CD14-positive monocyte (primary cell): Measurements from ENCODE around the gene NR2C2. TPM values are rescaled to one million over a fixed set of nuclear protein-coding genes. Genes with fewer than 3 reads are reported as not detected.
A peak's percentile ranks its signal among the peaks of the same experiment; 100 is the strongest.

Experiments
- DNase-seq, 3 donors: peaks; one replicate each; pipeline ENCODE4 v3.0.0-alpha.2; 2011 to 2022
- H2AFZ ChIP-seq: 2 replicates; pipeline ENCODE4 v1.6.0; 2012; ENCODE audit warnings: mild to moderate bottlenecking, low read depth, low read length, inconsistent platforms; ENCODE audit not compliant: insufficient read depth, poor library complexity, severe bottlenecking
- H3K27ac ChIP-seq, 2 donors: 1 replicate in 1 of 2; 2 replicates in 1 of 2; pipeline ENCODE4 v1.5.1; 2012 to 2013; ENCODE audit warnings: low read length in 2 of 2, control low read depth in 1 of 2, inconsistent platforms in 1 of 2, low read depth in 1 of 2, mild to moderate bottlenecking in 1 of 2
- H3K27me3 ChIP-seq, 2 donors: one replicate each; pipeline versions ENCODE4 v1.6.0 to v1.6.1; 2011 to 2013; ENCODE audit warnings: low read length in 2 of 2; ENCODE audit not compliant: control insufficient read depth in 2 of 2, insufficient read depth in 2 of 2
- H3K36me3 ChIP-seq, 2 donors: replicated peaks in 1 of 2; 1 replicate in 1 of 2; 2 replicates in 1 of 2; pipeline versions ENCODE4 v1.5.1 to v1.6.1; 2012 to 2013; ENCODE audit warnings: low read length in 2 of 2, control low read depth in 1 of 2, inconsistent platforms in 1 of 2, mild to moderate bottlenecking in 1 of 2; ENCODE audit not compliant: insufficient read depth in 2 of 2, control insufficient read depth in 1 of 2
- H3K4me1 ChIP-seq, 2 donors: 1 replicate in 1 of 2; 2 replicates in 1 of 2; pipeline versions ENCODE4 v1.5.1 to v1.6.1; 2012 to 2013; ENCODE audit warnings: low read length in 2 of 2, control low read depth in 1 of 2, inconsistent platforms in 1 of 2, mild to moderate bottlenecking in 1 of 2, moderate library complexity in 1 of 2; ENCODE audit not compliant: insufficient read depth in 2 of 2, control insufficient read depth in 1 of 2
- H3K4me2 ChIP-seq: replicated peaks from 2 replicates; pipeline ENCODE3; 2012; ENCODE audit warnings: low read length, moderate library complexity, mild to moderate bottlenecking; ENCODE audit not compliant: poor library complexity, severe bottlenecking; ENCODE audit errors: extremely low read depth
- H3K4me3 ChIP-seq, 3 experiments: fragments of 200-600 bp in 1 of 3; sonication (generic) in 1 of 3; replicated peaks in 1 of 3; 1 replicate in 2 of 3; 2 replicates in 1 of 3; pipeline ENCODE4 v1.5.1; 2011 to 2013; ENCODE audit warnings: low read length in 3 of 3, mild to moderate bottlenecking in 3 of 3, control low read depth in 2 of 3, low read depth in 2 of 3, inconsistent platforms in 1 of 3, moderate library complexity in 1 of 3
- H3K79me2 ChIP-seq: 2 replicates; pipeline ENCODE4 v1.6.0; 2012; ENCODE audit warnings: mild to moderate bottlenecking, control low read depth, inconsistent platforms, low read length, moderate library complexity; ENCODE audit not compliant: insufficient read depth
- H3K9ac ChIP-seq: 2 replicates; pipeline ENCODE4 v1.6.0; 2017; ENCODE audit warnings: low read length, mild to moderate bottlenecking; ENCODE audit not compliant: insufficient read depth, poor library complexity, severe bottlenecking
- H3K9me3 ChIP-seq, 2 donors: replicated peaks in 1 of 2; 1 replicate in 1 of 2; 2 replicates in 1 of 2; pipeline versions ENCODE4 v1.5.1 to v1.6.1; 2012 to 2013; ENCODE audit warnings: low read length in 2 of 2, control low read depth in 1 of 2; ENCODE audit not compliant: control insufficient read depth in 1 of 2, insufficient read depth in 1 of 2
- H4K20me1 ChIP-seq: 2 replicates; pipeline ENCODE4 v1.6.0; 2012; ENCODE audit warnings: mild to moderate bottlenecking, low read length, control low read depth, moderate library complexity; ENCODE audit not compliant: insufficient read depth
- H3K27ac Mint-ChIP-seq, 7 donors: one replicate each; pipeline ENCODE4 v1.8.0; 2020; ENCODE audit warnings: mild to moderate bottlenecking in 7 of 7, mixed read lengths in 7 of 7, moderate library complexity in 6 of 7, inconsistent platforms in 2 of 7
- H3K27me3 Mint-ChIP-seq, 3 donors: one replicate each; pipeline ENCODE4 v1.8.0; 2021 to 2022; ENCODE audit warnings: low read depth in 3 of 3, mild to moderate bottlenecking in 3 of 3, mixed read lengths in 3 of 3, moderate library complexity in 3 of 3, inconsistent platforms in 1 of 3
- H3K36me3 Mint-ChIP-seq, 2 donors: one replicate each; pipeline ENCODE4 v1.8.0; 2020; ENCODE audit warnings: mixed read lengths in 2 of 2, inconsistent platforms in 1 of 2, mild to moderate bottlenecking in 1 of 2
- H3K4me1 Mint-ChIP-seq: one replicate; pipeline ENCODE4 v1.8.0; 2020; ENCODE audit warnings: mild to moderate bottlenecking, mixed read lengths
- H3K4me3 Mint-ChIP-seq, 2 donors: one replicate each; pipeline ENCODE4 v1.8.0; 2020; ENCODE audit warnings: mild to moderate bottlenecking in 2 of 2, mixed read lengths in 2 of 2, moderate library complexity in 1 of 2
- H3K9me3 Mint-ChIP-seq, 7 donors: one replicate each; pipeline ENCODE4 v1.8.0; 2020 to 2022; ENCODE audit warnings: mixed read lengths in 7 of 7, mild to moderate bottlenecking in 6 of 7, moderate library complexity in 6 of 7, inconsistent platforms in 2 of 7
- CTCF ChIP-seq: fragments of 200-600 bp; IDR thresholded peaks from one replicate; pipeline ENCODE4 v1.8.0; 2022; ENCODE audit warnings: antibody characterized with exemption, mild to moderate bottlenecking
- WGBS: methylation state at CpG from one replicate; pipeline ENCODE4 v1.1.5; 2013; ENCODE audit warnings: missing lambda C conversion rate; ENCODE audit not compliant: insufficient coverage; 5-methylcytosine and 5-hydroxymethylcytosine counted together
- intact Hi-C, 2 donors: fragments of 100-400 bp; cut with micrococcal nuclease; formaldehyde crosslinking; loops; one replicate each; pipeline versions ENCODE4 v1.15.0 to v1.15.1; 2023
- polyA plus RNA-seq, 3 donors: library from polyadenylated mRNA; depleted of rRNA in 1 of 3; unstranded in 2 of 3; stranded (reverse) in 1 of 3; fragments of 300-500 nt in 2 of 3; fragments of >200 nt in 1 of 3; fragmentation: Illumina TruSeq in 2 of 3; gene quantifications; 1 replicate in 2 of 3; 2 replicates in 1 of 3; pipeline ENCODE4 v1.2.3, GENCODE V29; 2012 to 2021

NR2C2 gene
- polyA plus RNA-seq, 3 donors = 3.4 to 24.9 (median 3.8) TPM

- Histone ChIP-seq H3K36me3 (peaks cover 77 to 94% of the 10 kb centered on the region in 2 donors), H3K27ac (no peak overlapping the region), H3K4me3 (no peak overlapping the region), H3K9me3 (no peaks in the 10 kb centered on the region), H3K27me3 (no peaks in the 10 kb centered on the region), H3K9ac (no peak overlapping the region), H4K20me1 (no peaks in the 10 kb centered on the region), H2AFZ (no peak overlapping the region), H3K4me2 (no peak overlapping the region), H3K4me1 (no peaks in the 10 kb centered on the region), H3K79me2 (no peaks in the 10 kb centered on the region)
- peaks cover 0 to 2% (median 0%) of the 10 kb centered on the region in 7 donors for H3K9me3 Mint-ChIP-seq
- TF ChIP-seq CTCF = no peak
- intact Hi-C loops = no loop called here
- peaks cover 76 to 96% of the 10 kb centered on the region in 2 donors for H3K36me3 Mint-ChIP-seq
- no CpG with 5 or more reads among the region's 3 CpGs for WGBS
- DNase-seq = no peak
- H3K27ac Mint-ChIP-seq = peak overlapping the region in 1 of 7 donors; percentile 8
- H3K4me3 Mint-ChIP-seq = no peak overlapping the region
- H3K4me1 Mint-ChIP-seq = no peaks in the 10 kb centered on the region
- no peaks in the 10 kb centered on the region for H3K27me3 Mint-ChIP-seq
Measured at GRCh38 chr3:15014606-15015328, 67.4 kb downstream of the NR2C2 start.

- intact Hi-C loops = no loop called here
- Histone ChIP-seq H3K4me3 (no peak overlapping the region), H3K36me3 (peaks cover 80 to 94% of the 10 kb centered on the region in 2 donors), H3K4me1 (no peaks in the 10 kb centered on the region), H3K79me2 (no peaks in the 10 kb centered on the region), H3K9me3 (no peaks in the 10 kb centered on the region), H3K9ac (no peak overlapping the region), H3K4me2 (no peak overlapping the region), H3K27me3 (no peaks in the 10 kb centered on the region), H4K20me1 (no peaks in the 10 kb centered on the region), H3K27ac (no peak overlapping the region), H2AFZ (no peak overlapping the region)
- no peak overlapping the region for H3K27ac Mint-ChIP-seq
- peaks cover 0 to 2% (median 0%) of the 10 kb centered on the region in 7 donors for H3K9me3 Mint-ChIP-seq
- 100% methylated on average over 2 of the region's 4 CpGs for WGBS
- peaks cover 78 to 95% of the 10 kb centered on the region in 2 donors for H3K36me3 Mint-ChIP-seq
- no peaks in the 10 kb centered on the region for H3K4me1 Mint-ChIP-seq
- TF ChIP-seq CTCF = no peak
- no peak overlapping the region for H3K4me3 Mint-ChIP-seq
- DNase-seq = no peak
- H3K27me3 Mint-ChIP-seq = no peaks in the 10 kb centered on the region
Measured at GRCh38 chr3:15015456-15015855, 68.1 kb downstream of the NR2C2 start.
